Thyroid gland (tissue), 4 donors: Measurements from ENCODE around the gene CDH23.

Experiments
- CTCF ChIP-seq, 6 experiments: fragments of 200-600 bp in 3 of 6; fragments of 450-650 bp in 3 of 6; sonication (generic) in 3 of 6; IDR thresholded peaks; one replicate each; pipeline ENCODE4 v1.5.1; 2016 to 2019; ENCODE audit warnings: antibody characterized with exemption in 6 of 6, mild to moderate bottlenecking in 2 of 6, inconsistent platforms in 1 of 6, moderate library complexity in 1 of 6
- POLR2A ChIP-seq, 2 donors: fragments of 450-650 bp; IDR thresholded peaks; one replicate each; pipeline ENCODE4 v1.6.1; 2017; ENCODE audit warnings: antibody characterized with exemption in 2 of 2, mild to moderate bottlenecking in 2 of 2, moderate library complexity in 1 of 2

GRCh38 chr10:71380841-71381240 is 15.9 kb upstream of the CDH23 start:
- TF ChIP-seq CTCF (IDR thresholded peaks at IDR 0.05) (no peak), POLR2A (IDR thresholded peaks at IDR 0.05) (no peak)
